SK-N-SH (cell line): ENCODE measurements around the gene ANKRD44. TPM values are rescaled to one million over a fixed set of nuclear protein-coding genes. Genes with fewer than 3 reads are reported as not detected.

Source experiments
- CTCF ChIA-PET: fragments of 300-600, 350-600 bp; formaldehyde crosslinking; extraction: SDS; loops from one replicate; lab custom pipeline; 2021; lab: Yijun Ruan, JAX
- POLR2A ChIA-PET: fragments of 350-600 bp; sonication (Branson Sonifier 250); formaldehyde crosslinking; extraction: SDS; loops from one replicate; lab custom pipeline; 2020; ENCODE audit warnings: antibody characterized with exemption, inconsistent platforms; lab: Yijun Ruan, JAX
- DNase-seq: peaks from one replicate; pipeline ENCODE4 v3.0.0; 2012
- H2AFZ ChIP-seq: fragments of 200-600 bp; sonication (generic); 2 replicates; pipeline ENCODE4 v1.8.1; 2016; ENCODE audit warnings: antibody characterized with exemption, mild to moderate bottlenecking, low read depth
- H3F3A ChIP-seq: fragments of 200-600 bp; sonication (generic); replicated peaks from 2 replicates; pipeline ENCODE3; 2016; ENCODE audit warnings: antibody characterized with exemption, mild to moderate bottlenecking; ENCODE audit not compliant: insufficient read depth
- H3K27ac ChIP-seq, 2 experiments: fragments of 200-500 bp in 1 of 2; fragments of 200-600 bp in 1 of 2; sonication (Bioruptor generic) in 1 of 2; sonication (generic), shearing (Covaris generic) in 1 of 2; 2 replicates each; pipeline versions ENCODE4 v1.5.1 to v1.6.1; 2014 to 2016; ENCODE audit warnings: low read depth in 2 of 2, inconsistent platforms in 1 of 2, low read length in 1 of 2, mild to moderate bottlenecking in 1 of 2, mixed read lengths in 1 of 2
- H3K27me3 ChIP-seq: fragments of 200-600 bp; sonication (generic), shearing (Covaris generic); 2 replicates; pipeline ENCODE4 v1.6.1; 2016; ENCODE audit warnings: mixed run types; ENCODE audit not compliant: insufficient read depth
- H3K36me3 ChIP-seq, 2 experiments: fragments of 200-500 bp in 1 of 2; fragments of 200-600 bp in 1 of 2; sonication (Bioruptor generic) in 1 of 2; sonication (generic) in 1 of 2; replicated peaks in 1 of 2; 2 replicates each; pipeline versions ENCODE3 to v1.5.1; 2014 to 2016; ENCODE audit warnings: low read length in 1 of 2, mild to moderate bottlenecking in 1 of 2; ENCODE audit not compliant: insufficient read depth in 2 of 2, control insufficient read depth in 1 of 2
- H3K4me1 ChIP-seq, 2 experiments: fragments of 200-500 bp in 1 of 2; fragments of 200-600 bp in 1 of 2; sonication (Bioruptor generic) in 1 of 2; sonication (generic), shearing (Covaris generic) in 1 of 2; 2 replicates each; pipeline versions ENCODE4 v1.5.1 to v1.6.1; 2014 to 2016; ENCODE audit warnings: low read depth in 1 of 2, low read length in 1 of 2, mixed run types in 1 of 2; ENCODE audit not compliant: insufficient read depth in 2 of 2, control insufficient read depth in 1 of 2
- H3K4me2 ChIP-seq: fragments of 200-600 bp; sonication (generic), shearing (Covaris generic); 2 replicates; pipeline ENCODE4 v1.6.1; 2017; ENCODE audit warnings: mixed run types
- H3K4me3 ChIP-seq, 2 experiments: fragments of 200-500 bp in 1 of 2; fragments of 200-600 bp in 1 of 2; sonication (Bioruptor generic) in 1 of 2; sonication (generic), shearing (Covaris generic) in 1 of 2; 2 replicates each; pipeline versions ENCODE4 v1.5.1 to v1.8.1; 2014 to 2016; ENCODE audit warnings: low read depth in 2 of 2, inconsistent platforms in 1 of 2, low read length in 1 of 2, mild to moderate bottlenecking in 1 of 2, mixed read lengths in 1 of 2, moderate library complexity in 1 of 2
- H3K79me2 ChIP-seq: fragments of 200-600 bp; sonication (generic); 2 replicates; pipeline ENCODE4 v1.8.1; 2017; ENCODE audit warnings: mild to moderate bottlenecking; ENCODE audit not compliant: insufficient read depth
- H3K9ac ChIP-seq: fragments of 200-600 bp; sonication (generic); 2 replicates; pipeline ENCODE4 v1.6.1; 2017; ENCODE audit warnings: mixed run types
- H3K9me2 ChIP-seq: fragments of 200-600 bp; sonication (generic); 2 replicates; pipeline ENCODE4 v1.6.1; 2017; ENCODE audit warnings: mixed run types
- H3K9me3 ChIP-seq: fragments of 200-600 bp; sonication (generic); 2 replicates; pipeline ENCODE4 v1.6.1; 2017; ENCODE audit warnings: mixed run types, mild to moderate bottlenecking, moderate library complexity
- H4K20me1 ChIP-seq: fragments of 200-600 bp; sonication (generic); 2 replicates; pipeline ENCODE4 v1.6.1; 2017; ENCODE audit warnings: mild to moderate bottlenecking, mixed run types; ENCODE audit not compliant: insufficient read depth
- CHD2 ChIP-seq: fragments of 150-350 bp; IDR thresholded peaks from 2 replicates; pipeline ENCODE4 v1.6.1; 2018; ENCODE audit warnings: low read length; ENCODE audit not compliant: partially characterized antibody
- FOSL2 ChIP-seq: IDR thresholded peaks from 2 replicates; pipeline ENCODE4 v1.4.0; 2012; ENCODE audit warnings: low read depth, mild to moderate bottlenecking, moderate library complexity, borderline replicate concordance
- FOXJ3 ChIP-seq: sonication (generic); formaldehyde crosslinking; IDR thresholded peaks from 2 replicates; pipeline ENCODE4 v1.5.1; 2020; ENCODE audit warnings: mild to moderate bottlenecking, missing genetic modification reagents
- GABPA ChIP-seq: IDR thresholded peaks from 2 replicates; pipeline ENCODE4 v1.4.0; 2012; ENCODE audit warnings: low read depth, mild to moderate bottlenecking
- GATA2 ChIP-seq: sonication (generic); formaldehyde crosslinking; IDR thresholded peaks from 2 replicates; pipeline ENCODE4 v1.5.0; 2020; ENCODE audit warnings: mild to moderate bottlenecking, missing genetic modification reagents
- IRF3 ChIP-seq: fragments of 150-350 bp; IDR thresholded peaks from 2 replicates; pipeline ENCODE4 v1.6.1; 2016; ENCODE audit warnings: mild to moderate bottlenecking, low read depth, low read length
- MAX ChIP-seq: IDR thresholded peaks from 2 replicates; pipeline ENCODE4 v1.4.0; 2012; ENCODE audit warnings: low read depth
- NFIC ChIP-seq: IDR thresholded peaks from 2 replicates; pipeline ENCODE4 v1.4.0; 2012; ENCODE audit warnings: borderline replicate concordance
- POLR2AphosphoS5 ChIP-seq: IDR thresholded peaks from 2 replicates; pipeline ENCODE4 v1.6.1; 2012; ENCODE audit warnings: low read depth, low read length
- REST ChIP-seq: IDR thresholded peaks from 2 replicates; pipeline ENCODE4 v1.6.1; 2012; ENCODE audit warnings: mild to moderate bottlenecking, low read depth, low read length, moderate library complexity
- RFX5 ChIP-seq: IDR thresholded peaks from 2 replicates; pipeline ENCODE4 v1.6.1; 2012; ENCODE audit warnings: mild to moderate bottlenecking, improper control_type of control experiment, low read length
- RXRA ChIP-seq: IDR thresholded peaks from 2 replicates; pipeline ENCODE4 v1.4.0; 2012; ENCODE audit warnings: low read depth, mild to moderate bottlenecking, borderline replicate concordance
- SMC3 ChIP-seq: IDR thresholded peaks from 2 replicates; pipeline ENCODE4 v1.6.1; 2012; ENCODE audit warnings: low read depth, low read length, improper control_type of control experiment
- TAF1 ChIP-seq: IDR thresholded peaks from 2 replicates; pipeline ENCODE4 v1.6.1; 2012; ENCODE audit warnings: low read depth, mild to moderate bottlenecking, low read length, moderate library complexity, borderline replicate concordance
- USF2 ChIP-seq: fragments of 150-350 bp; IDR thresholded peaks from 2 replicates; pipeline ENCODE4 v1.6.1; 2017; ENCODE audit warnings: antibody characterized with exemption, low read length, low read depth, borderline replicate concordance
- whole genome bisulfite sequencing: methylation state at CpG from one replicate; pipeline ENCODE4 v1.1.6; 2017; ENCODE audit warnings: low lambda C conversion rate; 5-methylcytosine and 5-hydroxymethylcytosine counted together
- polyA plus RNA-seq, 3 experiments: library from polyadenylated mRNA; depleted of rRNA; stranded (reverse); fragments of >200 nt; gene quantifications; 2 replicates each; pipeline ENCODE4 v1.2.3, GENCODE V29; 2012

ANKRD44 gene
- polyA plus RNA-seq, 1 of the 3 experiments (the other 2 are of a cell fraction), result 12.5 TPM

- Histone ChIP-seq H3K27me3 (no peaks in the 10 kb centered on the region), H3K79me2 (no peaks in the 10 kb centered on the region), H3F3A (no peaks in the 10 kb centered on the region), H3K27ac (no peak overlapping the region), H3K4me2 (no peak overlapping the region), H3K4me3 (no peak overlapping the region), H3K4me1 (peaks cover 6 to 7% of the 10 kb centered on the region in 2 experiments; a peak in 2 of 4 replicates), H3K9me2 (no peaks in the 10 kb centered on the region), H3K9me3 (no peaks in the 10 kb centered on the region), H4K20me1 (no peaks in the 10 kb centered on the region), H2AFZ (no peak overlapping the region), H3K9ac (no peak overlapping the region), H3K36me3 (no peaks in the 10 kb centered on the region)
- 100% methylated on average over 1 of the region's 1 CpG for WGBS
- CTCF ChIA-PET, result interaction anchor here (1.1 to 2.3 kb wide), 4 partner anchors 9 to 124 kb away, joined by 3 to 15 read pairs (median 6); no protein-coding TSS in a partner anchor
- TF ChIP-seq REST, result no peak
- no peak for TF ChIP-seq GATA2 (CRISPR knock-in tag)
- TF ChIP-seq IRF3, result no peak
- no peak for TF ChIP-seq SMC3
- no peak for TF ChIP-seq FOSL2
- TF ChIP-seq MAX, result no peak
- no peak for TF ChIP-seq RXRA
- TF ChIP-seq NFIC, result no peak
- TF ChIP-seq RFX5, result no peak
- no peak for TF ChIP-seq POLR2AphosphoS5
- TF ChIP-seq FOXJ3, result no peak
- TF ChIP-seq TAF1, result no peak
- no peak for TF ChIP-seq USF2
- TF ChIP-seq CHD2, result no peak
- TF ChIP-seq GABPA, result no peak
- DNase-seq, result no peak
- POLR2A ChIA-PET, result no interaction called here
These were observed 174.8 kb downstream of the ANKRD44 start for GRCh38 chr2:197135806-197136205.
